Measurements from ENCODE around the gene LAMC2.

The LAMC2 gene

GRCh38 chr1:183167676-183168075 is 18.4 kb upstream of the LAMC2 start:
- FAIRE-seq (no peak), DNase-seq (ENCODE audit: insufficient read length, low spot score) (no peak)
- TF ChIP-seq, protein P1, sequence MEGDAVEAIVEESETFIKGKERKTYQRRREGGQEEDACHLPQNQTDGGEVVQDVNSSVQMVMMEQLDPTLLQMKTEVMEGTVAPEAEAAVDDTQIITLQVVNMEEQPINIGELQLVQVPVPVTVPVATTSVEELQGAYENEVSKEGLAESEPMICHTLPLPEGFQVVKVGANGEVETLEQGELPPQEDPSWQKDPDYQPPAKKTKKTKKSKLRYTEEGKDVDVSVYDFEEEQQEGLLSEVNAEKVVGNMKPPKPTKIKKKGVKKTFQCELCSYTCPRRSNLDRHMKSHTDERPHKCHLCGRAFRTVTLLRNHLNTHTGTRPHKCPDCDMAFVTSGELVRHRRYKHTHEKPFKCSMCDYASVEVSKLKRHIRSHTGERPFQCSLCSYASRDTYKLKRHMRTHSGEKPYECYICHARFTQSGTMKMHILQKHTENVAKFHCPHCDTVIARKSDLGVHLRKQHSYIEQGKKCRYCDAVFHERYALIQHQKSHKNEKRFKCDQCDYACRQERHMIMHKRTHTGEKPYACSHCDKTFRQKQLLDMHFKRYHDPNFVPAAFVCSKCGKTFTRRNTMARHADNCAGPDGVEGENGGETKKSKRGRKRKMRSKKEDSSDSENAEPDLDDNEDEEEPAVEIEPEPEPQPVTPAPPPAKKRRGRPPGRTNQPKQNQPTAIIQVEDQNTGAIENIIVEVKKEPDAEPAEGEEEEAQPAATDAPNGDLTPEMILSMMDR (IDR thresholded peaks at IDR 0.05; ENCODE audit: insufficient read depth, missing control alignments), result no peak

DNA sequence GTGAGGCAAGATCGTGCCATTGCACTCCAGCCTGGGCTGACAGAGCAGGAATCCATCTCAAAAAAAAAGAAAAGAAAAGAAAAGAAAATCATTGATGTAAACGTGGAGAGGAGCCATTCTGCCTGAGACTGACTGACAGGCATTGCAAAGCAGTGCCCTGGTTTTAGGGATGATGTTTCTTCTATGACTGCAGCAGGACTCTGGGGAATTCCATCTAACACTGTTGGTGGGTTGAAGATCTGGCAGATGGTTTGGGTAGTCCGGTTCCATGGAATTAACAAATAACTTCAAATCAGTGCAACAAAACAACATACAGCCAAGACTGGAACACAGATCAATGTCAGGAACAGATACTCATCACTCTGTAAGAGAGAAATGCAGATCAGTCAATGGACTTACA is 17.8 kb upstream of the LAMC2 start:
- FAIRE-seq (no peak), DNase-seq (ENCODE audit: insufficient read length, low spot score) (no peak)
- TF ChIP-seq, protein P1 (IDR thresholded peaks at IDR 0.05; ENCODE audit: insufficient read depth, missing control alignments), result no peak

- no peak for DNase-seq (ENCODE audit: insufficient read length, low spot score)
- TF ChIP-seq, protein P1 (IDR thresholded peaks at IDR 0.05; ENCODE audit: insufficient read depth, missing control alignments), result no peak
- no peak for FAIRE-seq
These were observed 12.2 kb upstream of the LAMC2 start for GRCh38 chr1:183173828-183174227.

DNA sequence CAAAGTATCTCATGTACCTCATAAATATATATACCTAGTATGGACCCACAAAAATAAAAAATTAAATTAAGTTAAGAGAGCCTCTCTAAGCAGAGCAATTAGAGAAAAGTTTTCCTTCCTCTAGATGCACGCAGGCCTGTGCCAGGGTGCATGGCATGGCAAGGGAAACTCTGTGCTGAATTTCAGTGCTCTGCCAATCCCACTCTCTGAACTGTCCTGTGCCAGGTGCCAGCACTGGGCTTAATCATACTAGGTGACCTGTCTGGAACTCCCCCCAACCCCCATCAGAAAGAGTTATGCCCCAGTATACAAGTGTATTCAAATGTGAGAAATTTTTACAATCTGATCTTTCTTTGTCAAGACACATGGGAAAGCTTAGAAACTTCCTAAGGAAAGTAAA is 10.4 kb upstream of the LAMC2 start:
- FAIRE-seq, result no peak
- TF ChIP-seq, protein P1 (IDR thresholded peaks at IDR 0.05; ENCODE audit: insufficient read depth, missing control alignments), result no peak
- DNase-seq (ENCODE audit: insufficient read length, low spot score), result no peak

DNA sequence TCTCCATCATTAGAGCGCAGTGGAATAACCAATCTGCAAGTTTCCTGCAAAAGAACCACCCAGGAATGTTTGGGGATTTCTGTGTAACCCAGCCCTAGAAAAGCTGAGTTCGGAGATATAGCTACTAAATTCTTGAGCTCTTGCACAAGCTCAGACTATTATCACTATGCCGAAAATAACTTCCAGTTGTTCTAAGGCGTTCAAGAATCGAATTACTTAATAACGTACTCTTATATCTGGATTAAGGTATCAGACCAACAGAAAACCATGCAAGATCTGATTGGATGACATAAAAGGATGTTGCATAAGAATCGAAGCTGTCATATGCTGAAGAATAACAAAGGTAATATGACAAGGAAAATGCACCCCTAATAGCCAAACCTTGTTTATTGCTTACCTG is 7.5 kb upstream of the LAMC2 start:
- no peak for DNase-seq (ENCODE audit: insufficient read length, low spot score)
- TF ChIP-seq, protein P1 (IDR thresholded peaks at IDR 0.05; ENCODE audit: insufficient read depth, missing control alignments), result no peak
- FAIRE-seq, result no peak

DNA sequence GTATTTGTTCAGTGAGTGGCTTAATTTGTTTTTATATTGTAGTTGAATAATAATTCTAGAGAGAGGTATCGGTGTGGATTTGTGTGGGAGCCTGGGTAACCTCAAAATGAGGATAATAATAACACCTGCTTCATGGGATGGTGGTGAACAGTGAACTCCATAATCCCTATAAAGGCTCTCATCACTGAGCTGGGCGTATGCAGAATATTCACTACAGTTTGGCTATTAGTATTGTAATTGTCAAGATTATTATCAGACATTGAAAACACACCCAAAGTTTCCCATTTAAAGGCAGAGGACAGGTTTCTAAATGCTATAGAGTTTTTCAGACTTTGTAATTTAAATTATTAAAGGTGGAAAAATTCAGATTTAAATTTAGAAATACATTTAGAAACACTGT is 7.0 kb upstream of the LAMC2 start:
- DNase-seq (ENCODE audit: insufficient read length, low spot score), result no peak
- FAIRE-seq, result no peak

DNA sequence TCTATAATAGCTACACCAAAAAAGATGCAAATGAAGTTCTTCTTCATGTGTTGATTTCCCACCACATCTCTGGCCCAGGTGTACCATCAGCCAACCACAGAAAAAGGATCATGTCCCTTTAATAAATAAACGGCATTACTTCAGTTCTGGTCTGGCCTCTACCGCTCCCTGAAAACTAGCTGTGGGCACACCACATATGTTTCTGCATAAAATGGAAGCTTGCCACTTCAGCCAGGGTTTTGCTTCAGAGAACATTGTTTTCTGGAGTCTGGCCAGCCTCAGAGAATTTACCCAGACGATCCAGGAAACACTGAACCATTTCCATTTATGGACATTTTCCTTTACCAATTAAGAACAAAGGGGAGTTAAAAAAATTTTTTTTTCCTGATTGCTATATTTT is 5.8 kb upstream of the LAMC2 start:
- no peak for FAIRE-seq
- TF ChIP-seq, protein P1 (IDR thresholded peaks at IDR 0.05; ENCODE audit: insufficient read depth, missing control alignments), result no peak
- no peak for DNase-seq (ENCODE audit: insufficient read length, low spot score)

More for the DNA sequence above, 7.0 kb upstream of the LAMC2 start:
- TF ChIP-seq, protein P1 (IDR thresholded peaks at IDR 0.05; ENCODE audit: insufficient read depth, missing control alignments), result no peak
